HG03354 (cell line): ENCODE data around the gene ZNF76.

ENCODE experiments used
- ATAC-seq: cut with Tn5 transposase; IDR thresholded peaks from one replicate; pipeline ENCODE4 v1.9.1; 2021; ENCODE audit warnings: mild to moderate bottlenecking; ENCODE audit not compliant: unreplicated experiment, poor library complexity, severe bottlenecking

Gene ZNF76

DNA sequence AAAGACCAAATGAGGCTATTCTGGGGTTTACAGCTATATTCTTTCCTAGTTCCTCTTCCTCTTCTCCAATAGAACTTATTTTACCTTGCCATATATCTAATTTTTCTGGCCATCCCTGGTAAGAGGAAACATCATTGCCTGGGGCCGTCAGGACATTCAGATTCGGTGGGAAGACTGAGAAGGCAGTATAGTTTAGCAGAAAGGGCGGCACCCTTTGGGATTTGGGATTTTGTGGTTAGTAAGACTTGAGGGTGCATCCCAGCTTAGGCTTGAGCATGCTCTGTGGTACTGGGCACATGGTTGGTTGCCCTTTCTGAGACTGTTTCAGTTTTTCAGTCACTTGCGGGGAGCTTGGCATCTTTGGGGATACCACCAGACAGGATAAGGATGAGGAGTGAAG, 24.6 kb upstream of the ZNF76 start:
- no peak for ATAC-seq

DNA sequence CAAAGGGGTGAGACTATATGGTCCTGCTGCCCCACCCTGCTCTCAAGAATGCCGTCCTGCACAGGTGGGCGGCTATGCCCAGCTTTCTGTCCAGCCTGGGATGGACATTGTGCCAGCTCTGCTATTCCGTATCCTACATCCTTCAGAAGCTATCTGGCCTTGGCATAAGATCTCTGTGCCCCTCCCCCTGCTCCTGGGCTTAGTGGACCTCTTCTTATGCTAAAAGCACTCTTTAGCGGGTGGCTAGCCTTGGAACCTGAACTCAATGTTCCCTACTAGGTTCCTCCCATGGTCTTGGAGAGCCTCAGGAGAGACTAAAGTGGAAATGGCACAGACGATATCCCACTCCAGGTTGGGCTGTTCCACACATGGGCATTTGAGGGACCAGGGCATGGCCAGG, 23.3 kb upstream of the ZNF76 start:
- ATAC-seq: no peak

DNA sequence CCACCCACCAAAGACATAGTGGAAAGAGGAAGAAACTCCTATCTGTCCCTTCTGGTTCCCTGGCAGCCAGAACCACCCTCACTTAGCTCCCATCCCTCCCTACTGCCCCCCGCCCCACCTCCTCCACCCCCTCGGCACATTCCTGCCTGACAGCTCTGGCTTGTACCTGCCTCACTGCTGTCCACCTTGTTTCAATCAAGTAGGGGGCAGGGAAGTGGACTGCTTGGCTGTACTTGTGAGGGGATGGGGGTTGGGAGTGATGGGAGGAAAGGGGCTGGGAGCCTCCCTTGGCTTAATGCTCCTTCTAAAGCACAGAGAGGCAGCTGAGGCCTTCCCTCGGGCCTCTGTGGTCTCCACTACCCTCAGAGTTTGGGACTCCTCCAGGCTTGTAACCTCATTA, 22.1 kb upstream of the ZNF76 start:
- ATAC-seq: no peak

DNA sequence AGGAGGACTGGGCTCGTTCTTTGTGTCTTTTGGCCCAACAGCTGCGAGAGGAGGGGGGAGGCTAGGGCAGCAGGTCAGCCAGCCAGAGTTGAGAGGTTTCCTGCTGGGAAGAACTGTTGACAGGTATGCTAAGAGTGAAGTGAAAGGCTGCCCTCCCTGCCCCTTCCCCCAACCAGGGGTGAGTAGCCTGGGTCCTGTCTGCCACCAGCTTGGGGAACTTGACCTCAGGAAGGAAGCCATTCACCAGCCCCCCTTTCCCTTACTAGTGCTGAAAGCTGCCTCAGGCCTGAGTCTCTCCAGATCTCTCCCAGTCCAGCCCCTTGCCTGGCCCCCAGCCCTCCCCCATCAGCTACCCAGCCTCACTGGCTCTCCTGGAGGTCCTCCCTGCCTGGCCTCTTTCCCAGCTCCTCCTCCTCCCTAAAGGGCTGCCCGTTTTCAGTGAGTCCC, 20.7 kb upstream of the ZNF76 start:
- no peak for ATAC-seq

DNA sequence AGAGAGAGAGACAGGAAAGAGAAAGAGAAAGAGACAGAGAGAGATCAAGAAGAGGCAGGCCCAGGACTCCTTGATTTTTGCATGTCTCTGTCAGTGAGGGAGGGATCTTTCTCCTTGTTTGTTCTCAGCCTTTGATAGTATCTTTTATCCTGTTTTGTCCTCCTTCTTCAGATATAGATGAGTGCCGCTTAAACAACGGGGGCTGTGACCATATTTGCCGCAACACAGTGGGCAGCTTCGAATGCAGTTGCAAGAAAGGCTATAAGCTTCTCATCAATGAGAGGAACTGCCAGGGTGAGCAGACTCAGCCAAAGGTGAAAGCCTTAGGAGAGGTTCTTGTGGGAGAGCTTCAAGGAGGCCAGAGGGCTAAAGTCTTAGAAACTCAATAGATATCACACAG, 20.0 kb upstream of the ZNF76 start:
- no peak for ATAC-seq

DNA sequence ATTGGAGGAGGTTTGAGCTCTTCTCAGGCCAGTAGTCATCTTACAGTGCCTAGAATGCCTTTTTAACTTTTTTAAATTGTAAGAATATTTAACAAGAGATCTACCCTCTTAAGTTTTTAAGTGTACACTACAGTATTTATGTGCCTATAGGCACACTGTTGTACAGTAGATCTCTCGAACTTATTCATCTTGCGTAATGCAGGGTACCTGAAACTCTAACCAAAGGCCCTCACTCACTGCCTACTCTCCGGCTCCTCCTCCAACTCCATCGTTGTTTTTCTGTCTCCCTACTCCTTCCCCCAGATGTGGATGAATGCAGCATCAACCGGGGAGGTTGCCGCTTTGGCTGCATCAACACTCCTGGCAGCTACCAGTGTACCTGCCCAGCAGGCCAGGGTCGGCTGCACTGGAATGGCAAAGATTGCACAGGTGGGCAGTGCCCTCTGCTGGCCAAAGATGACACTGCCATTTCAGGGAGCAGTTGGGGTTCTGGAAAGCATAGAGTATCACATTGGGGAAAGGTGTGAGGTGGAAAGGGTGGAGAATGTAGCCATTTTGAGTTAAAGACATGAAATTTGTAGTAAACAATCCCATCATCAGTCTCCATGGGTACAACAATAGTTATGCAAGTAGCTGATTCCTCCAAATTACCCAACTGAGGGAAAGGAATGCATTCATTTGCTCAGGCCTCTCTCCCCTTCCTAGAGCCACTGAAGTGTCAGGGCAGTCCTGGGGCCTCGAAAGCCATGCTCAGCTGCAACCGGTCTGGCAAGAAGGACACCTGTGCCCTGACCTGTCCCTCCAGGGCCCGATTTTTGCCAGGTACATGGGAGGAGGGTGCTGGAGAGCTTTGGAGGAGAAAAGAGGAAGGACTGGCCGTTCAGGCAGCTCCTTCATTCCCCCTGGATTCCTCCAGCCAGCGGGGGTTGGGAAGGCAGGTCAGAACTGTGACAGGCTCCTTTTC, 18.4 kb upstream of the ZNF76 start:
- ATAC-seq: no peak

DNA sequence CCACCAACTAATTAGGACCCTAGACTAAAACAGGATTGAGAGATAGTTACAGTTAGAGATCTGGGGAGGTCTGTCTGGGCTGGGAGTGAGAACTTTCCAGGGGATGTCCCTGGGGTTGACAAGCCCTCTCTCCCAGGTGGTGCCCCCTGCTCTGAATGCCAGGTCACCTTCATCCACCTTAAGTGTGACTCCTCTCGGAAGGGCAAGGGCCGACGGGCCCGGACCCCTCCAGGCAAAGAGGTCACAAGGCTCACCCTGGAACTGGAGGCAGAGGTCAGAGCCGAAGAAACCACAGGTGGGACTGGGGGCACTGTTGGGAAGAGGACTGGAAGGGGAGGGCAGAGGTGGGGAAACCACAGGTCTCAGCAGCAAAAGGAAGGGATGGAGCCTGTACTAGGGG, 17.0 kb upstream of the ZNF76 start:
- ATAC-seq: no peak

DNA sequence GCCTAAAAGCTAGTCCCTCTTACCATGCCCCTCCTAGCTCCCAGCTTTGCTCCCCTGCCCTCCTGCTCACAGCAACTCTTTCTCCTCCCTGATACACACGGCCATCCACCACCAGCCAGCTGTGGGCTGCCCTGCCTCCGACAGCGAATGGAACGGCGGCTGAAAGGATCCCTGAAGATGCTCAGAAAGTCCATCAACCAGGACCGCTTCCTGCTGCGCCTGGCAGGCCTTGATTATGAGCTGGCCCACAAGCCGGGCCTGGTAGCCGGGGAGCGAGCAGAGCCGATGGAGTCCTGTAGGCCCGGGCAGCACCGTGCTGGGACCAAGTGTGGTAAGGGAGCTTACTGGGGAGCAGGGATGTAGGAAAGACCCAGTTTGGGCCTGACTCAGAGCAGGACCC, 16.6 kb upstream of the ZNF76 start:
- ATAC-seq: no peak

DNA sequence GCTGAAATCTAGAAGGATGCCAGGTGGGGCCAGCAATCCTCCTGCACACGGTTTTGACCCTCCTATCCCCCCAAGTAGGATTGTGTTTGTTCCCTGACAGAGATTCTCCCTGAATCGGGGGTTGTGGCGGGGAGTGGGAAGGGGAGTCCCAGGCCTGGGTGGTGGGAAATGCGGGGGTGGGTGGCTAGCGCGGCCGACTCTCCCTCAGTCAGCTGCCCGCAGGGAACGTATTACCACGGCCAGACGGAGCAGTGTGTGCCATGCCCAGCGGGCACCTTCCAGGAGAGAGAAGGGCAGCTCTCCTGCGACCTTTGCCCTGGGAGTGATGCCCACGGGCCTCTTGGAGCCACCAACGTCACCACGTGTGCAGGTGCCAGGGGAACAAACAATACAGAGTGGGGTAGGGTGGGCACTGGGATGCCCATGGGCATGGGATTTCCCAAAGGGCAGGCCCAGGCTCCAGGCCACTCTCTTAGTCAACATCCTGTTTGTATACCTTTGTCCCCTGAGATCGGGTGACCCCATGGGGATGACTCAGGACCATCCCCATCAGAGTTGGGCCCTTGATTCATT, 16.1 kb upstream of the ZNF76 start:
- ATAC-seq: no peak

DNA sequence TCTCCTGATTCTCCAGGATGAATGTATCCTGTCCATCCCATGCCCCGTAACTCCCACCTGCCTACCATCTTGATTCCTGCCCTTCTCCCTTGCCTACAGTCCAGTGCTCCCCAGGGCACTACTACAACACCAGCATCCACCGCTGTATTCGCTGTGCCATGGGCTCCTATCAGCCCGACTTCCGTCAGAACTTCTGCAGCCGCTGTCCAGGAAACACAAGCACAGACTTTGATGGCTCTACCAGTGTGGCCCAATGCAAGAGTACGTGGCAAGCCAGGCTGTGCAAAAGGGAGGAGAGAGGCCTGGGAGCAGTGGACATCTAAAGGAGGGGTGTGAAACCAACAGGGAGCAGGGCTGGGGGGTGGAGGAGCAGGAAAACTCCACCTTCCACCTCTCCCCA, 15.0 kb upstream of the ZNF76 start:
- ATAC-seq: no peak

DNA sequence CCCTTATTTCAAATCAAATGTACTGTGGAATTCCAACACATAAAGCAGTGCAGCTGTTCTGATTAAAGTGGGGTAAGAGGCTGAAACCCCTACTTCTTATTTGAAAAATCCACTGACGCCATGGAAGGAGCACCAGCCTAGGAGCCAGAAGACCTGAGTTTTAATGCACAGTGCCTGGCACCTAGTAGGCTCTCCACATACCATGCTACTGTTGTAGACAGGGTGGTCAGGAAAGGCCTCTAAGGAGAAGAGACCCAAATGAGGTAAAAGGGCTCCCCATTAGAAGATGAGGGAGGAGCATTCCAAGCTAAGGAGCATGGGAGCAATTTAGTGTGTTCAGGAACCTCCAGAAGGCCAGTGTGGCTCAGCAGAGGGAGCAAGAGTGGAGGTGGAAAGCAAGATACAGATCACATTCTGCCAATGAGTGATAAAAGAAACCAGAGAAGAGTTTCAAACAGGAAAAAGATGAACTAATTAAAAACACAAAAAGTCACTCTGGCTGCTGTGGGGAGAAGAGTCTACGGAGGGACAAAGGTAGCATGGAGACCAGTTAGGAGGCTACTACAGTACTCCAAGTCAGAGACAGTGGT, 11.8 kb upstream of the ZNF76 start:
- ATAC-seq: no peak

DNA sequence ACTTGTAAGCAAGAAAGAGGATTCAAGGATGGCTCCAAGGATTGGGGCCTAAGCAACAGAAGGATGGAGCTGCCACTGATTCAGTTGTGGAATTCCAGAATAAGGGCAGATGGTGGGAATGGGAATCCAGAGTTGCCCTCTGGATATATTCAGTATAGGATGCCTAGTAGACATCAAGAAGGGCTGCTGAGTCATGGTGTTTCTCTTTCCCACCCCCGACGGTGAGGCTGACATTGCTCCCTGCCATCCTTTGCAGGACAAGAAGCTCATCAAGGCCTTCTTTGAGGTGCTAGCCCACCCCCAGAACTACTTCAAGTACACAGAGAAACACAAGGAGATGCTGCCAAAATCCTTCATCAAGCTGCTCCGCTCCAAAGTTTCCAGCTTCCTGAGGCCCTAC, 11.2 kb upstream of the ZNF76 start:
- ATAC-seq: no peak

DNA sequence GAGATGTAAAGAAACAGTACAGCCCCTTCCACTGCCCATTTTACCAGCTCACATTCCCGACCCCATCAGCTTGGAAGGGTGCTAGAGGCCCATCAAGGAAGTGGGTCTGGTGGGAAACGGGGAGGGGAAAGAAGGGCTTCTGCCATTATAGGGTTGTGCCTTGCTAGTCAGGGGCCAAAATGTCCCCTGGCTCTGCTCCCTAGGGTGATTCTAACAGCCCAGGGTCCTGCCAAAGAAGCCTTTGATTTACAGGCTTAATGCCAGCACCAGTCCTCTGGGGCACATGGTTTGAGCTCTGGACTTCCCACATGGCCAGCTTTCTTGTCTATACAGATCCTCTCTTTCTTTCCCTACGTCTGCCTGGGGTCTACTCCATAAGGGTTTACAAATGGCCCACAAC, 10.6 kb upstream of the ZNF76 start:
- ATAC-seq: no peak

DNA sequence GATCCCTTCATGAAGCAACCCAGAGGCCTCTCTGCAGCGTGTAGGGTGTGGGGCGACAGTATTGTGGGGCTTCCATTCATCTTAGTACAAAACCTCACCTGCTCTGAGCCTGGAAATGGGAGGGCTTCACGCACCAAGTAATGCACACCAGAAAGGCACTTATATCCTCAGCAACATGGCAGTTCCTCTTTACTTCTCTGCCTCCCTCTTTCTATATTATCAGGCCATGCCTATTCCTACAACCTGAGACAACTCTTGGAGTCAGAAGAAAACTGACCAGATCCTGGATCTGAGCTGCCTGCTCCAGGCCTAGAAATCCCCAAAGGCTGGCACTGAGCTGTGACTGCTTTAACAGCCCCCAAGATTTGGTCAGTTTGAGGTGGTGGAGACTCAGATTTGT, 7.6 kb upstream of the ZNF76 start:
- no peak for ATAC-seq

DNA sequence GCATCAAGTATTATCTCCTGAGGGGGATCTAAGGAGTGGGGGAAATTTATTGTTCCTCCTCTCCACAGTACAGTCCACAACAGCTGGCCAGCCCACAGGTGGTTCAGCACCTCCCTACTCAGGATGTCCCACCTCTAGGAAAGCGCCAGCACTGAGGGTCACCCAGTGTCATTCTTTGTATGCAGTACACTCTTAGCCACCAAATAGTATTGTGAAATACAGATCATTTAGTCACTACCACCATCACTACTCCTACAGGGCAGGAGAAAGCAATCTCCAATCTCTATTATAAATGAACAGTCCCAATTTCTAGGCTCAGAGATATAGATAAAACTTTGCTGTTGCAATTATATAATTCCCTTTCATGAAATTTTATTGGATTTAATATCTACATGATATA, 6.3 kb upstream of the ZNF76 start:
- no peak for ATAC-seq

DNA sequence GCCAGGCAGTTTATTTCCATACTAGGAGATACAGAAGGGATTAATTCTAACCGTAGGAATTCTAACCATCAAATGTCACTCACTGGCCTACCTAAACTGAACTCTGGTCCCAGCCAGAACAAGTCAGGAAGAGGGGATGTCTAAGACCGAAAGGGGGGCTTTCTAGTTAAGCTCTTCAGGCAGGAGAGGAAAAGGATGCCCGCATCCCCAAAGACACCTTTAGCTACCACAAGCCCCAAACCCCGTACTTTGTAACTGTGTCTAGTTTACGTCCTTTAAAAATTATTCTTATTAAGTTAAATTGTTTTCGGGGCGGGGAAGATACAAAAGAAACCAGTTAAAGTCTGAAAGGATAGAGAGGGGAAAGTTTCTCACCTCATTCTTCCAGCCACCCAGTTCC, 1.2 kb upstream of the ZNF76 start:
- no peak for ATAC-seq

DNA sequence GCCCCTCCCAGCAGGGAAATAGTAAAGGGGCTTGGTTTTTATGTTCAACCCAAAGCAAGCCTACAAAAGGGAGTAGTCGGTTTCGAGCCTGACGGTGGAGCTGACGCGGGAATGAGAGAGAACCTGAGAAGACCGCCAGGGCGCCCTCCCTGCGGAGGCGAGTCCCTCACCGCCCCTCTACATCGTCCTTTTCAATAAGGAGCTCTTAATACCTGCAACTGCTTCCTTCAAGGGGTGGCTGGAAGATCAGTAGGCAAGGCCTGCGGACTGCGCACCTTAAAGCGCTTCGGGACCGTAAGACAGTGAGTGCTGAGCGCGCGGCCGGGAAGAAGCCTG, 709 bp upstream of the ZNF76 start:
- peak; percentile 23 for ATAC-seq

DNA sequence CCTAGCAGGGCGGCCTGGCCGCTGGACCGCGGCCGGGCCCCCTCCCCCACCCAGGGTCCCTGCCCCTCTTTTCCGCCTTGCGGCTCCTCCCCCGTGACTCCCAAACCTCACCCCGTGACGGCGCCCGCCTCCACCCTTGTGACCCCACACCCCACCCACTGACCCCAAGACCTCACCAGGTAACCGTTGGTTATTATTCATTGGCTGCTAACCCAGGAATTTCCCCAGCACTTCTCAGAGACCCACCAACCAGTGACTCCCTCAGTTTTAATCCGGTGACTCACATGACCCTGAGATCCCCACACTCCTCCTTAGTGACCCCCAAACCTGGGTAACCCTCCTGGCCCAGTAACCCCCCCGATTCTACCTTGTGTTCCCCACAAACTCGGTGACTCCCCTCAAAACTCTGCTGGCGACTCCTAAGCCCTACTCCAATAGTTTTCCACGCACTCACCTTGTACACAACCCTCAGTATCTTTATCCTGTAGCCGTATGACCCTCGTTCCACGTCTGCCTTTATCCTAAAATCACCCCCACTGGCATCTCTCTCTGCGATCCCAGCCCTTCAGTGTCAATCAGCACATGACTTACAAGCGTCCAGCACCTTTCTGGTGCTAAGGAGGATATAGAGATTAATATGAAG, 534 bp downstream of the ZNF76 start:
- ATAC-seq: peak; percentile 37

DNA sequence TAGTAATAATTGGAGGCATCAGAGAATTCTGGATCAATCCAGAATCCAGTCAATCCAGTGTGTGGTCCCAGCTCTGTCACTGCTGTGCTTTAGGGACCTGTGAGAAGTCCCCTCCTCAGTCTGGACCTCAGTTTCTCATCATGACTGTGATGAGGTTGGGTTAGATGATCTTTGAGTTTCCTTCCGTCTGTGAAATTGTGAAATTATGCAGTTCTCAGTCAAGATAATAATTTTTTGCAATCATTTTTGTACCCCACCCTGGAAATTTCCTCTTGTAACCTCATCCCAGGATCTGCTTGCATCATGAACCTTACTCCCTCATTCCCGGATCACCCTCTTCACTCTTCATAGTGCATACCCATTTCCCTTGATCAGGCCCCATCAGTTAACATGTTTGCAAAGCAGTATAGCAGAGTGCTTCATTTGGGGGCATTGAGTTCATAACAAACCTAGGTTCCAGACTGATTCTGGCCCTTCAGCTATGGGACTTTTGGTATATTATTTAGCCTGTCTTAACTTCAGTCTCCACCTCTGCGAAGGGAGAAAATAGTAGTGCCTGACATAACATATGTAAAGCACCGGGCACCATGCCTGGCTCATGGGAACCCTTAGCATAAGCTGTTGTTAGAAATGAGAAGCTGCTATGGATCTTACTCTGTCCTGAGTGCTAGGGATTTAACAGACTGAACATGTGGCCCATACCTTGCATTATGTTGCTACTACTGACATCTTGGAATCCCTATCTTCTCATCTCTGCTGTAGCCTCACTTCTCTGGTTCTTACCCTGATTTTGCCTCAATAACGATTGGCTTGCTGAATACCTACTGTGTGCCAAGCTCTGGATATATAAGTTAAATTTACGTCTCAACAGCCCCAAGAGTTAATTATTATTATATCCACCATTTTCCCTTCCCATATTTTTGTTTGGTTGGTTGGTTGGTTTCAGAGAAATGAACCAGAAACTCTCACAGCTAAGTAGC, 1.3 kb downstream of the ZNF76 start:
- no peak for ATAC-seq

DNA sequence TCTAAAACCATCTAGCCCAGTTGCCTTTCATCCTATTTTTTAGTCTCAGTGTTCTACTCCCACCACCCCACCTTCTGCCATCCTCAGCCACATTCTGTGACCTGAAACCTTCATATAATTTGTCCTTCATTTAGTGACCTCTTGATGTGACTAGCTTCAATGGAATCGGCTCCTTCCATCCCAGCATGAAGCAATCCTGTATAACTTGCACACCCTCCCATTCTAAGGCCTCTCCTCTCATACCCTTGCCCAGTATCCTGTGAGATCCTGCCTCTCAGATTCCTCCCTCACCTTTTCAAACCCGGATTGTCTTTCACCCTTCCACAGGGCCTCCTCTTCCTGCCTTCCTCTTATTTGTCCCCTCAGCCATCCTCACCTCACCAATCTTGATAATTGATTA, 3.1 kb downstream of the ZNF76 start:
- ATAC-seq: no peak
